ENCODE data around the gene UBE2L3.
A peak's percentile ranks its signal among the peaks of the same experiment; 100 is the strongest.

Gene UBE2L3

GRCh38 chr22:21646608-21647590 is 79.4 kb downstream of the UBE2L3 start:
- DNase-seq = peak; percentile 86

GRCh38 chr22:21650280-21650679 is 82.8 kb downstream of the UBE2L3 start:
- DNase-seq = no peak

GRCh38 chr22:21650823-21651520 is 83.5 kb downstream of the UBE2L3 start:
- no peak for DNase-seq

GRCh38 chr22:21651521-21652009 is 84.1 kb downstream of the UBE2L3 start:
- DNase-seq = no peak

GRCh38 chr22:21652010-21652546 is 84.6 kb downstream of the UBE2L3 start:
- peak; percentile 94 for DNase-seq

- DNase-seq = no peak
Observed at GRCh38 chr22:21652547-21653545, 85.3 kb downstream of the UBE2L3 start.

GRCh38 chr22:21657020-21657359 is 89.5 kb downstream of the UBE2L3 start:
- DNase-seq = no peak

GRCh38 chr22:21657360-21658032 is 90.0 kb downstream of the UBE2L3 start:
- DNase-seq = peak; percentile 83

- DNase-seq = no peak
Observed at GRCh38 chr22:21659864-21660525, 92.5 kb downstream of the UBE2L3 start.

- no peak for DNase-seq
Observed at GRCh38 chr22:21660904-21661303, 93.4 kb downstream of the UBE2L3 start.

GRCh38 chr22:21661991-21662390 is 94.5 kb downstream of the UBE2L3 start:
- DNase-seq = no peak

GRCh38 chr22:21663738-21664137 is 96.2 kb downstream of the UBE2L3 start:
- no peak for DNase-seq

GRCh38 chr22:21665047-21665851 is 97.7 kb downstream of the UBE2L3 start:
- DNase-seq = no peak

GRCh38 chr22:21666786-21667185 is 99.3 kb downstream of the UBE2L3 start:
- DNase-seq = no peak

GRCh38 chr22:21669026-21669425 is 101.5 kb downstream of the UBE2L3 start:
- DNase-seq = no peak

GRCh38 chr22:21672107-21672629 is 104.7 kb downstream of the UBE2L3 start:
- DNase-seq = no peak

Data from activated CD4-positive, alpha-beta T cell treated with anti-CD3 and anti-CD28 coated beads for 48 hours (primary cell).